Esophagus muscularis mucosa (tissue), 4 donors: ENCODE data around the gene TRIM52. TPM values are rescaled to one million over a fixed set of nuclear protein-coding genes. Genes with fewer than 3 reads are reported as not detected.
A peak's percentile ranks its signal among the peaks of the same experiment; 100 is the strongest.

Source experiments
- DNase-seq: peaks from one replicate; pipeline ENCODE4 v3.0.0-alpha.2; 2017; ENCODE audit errors: extremely low spot score
- H3K27ac ChIP-seq, 4 donors: fragments of 200-600 bp; sonication (generic); replicated peaks in 1 of 4; 1 replicate in 3 of 4; 2 replicates in 1 of 4; pipeline ENCODE4 v1.5.1; 2016 to 2019; ENCODE audit warnings: mild to moderate bottlenecking in 1 of 4
- H3K27me3 ChIP-seq, 4 donors: fragments of 200-600 bp; sonication (generic); one replicate each; pipeline versions ENCODE4 v1.5.1 to v1.6.0; 2016 to 2019
- H3K36me3 ChIP-seq, 4 donors: fragments of 200-600 bp; sonication (generic); one replicate each; pipeline ENCODE4 v1.5.1; 2016 to 2019
- H3K4me1 ChIP-seq, 4 donors: fragments of 200-600 bp; sonication (generic); one replicate each; pipeline ENCODE4 v1.5.1; 2016 to 2019
- H3K4me3 ChIP-seq, 4 donors: fragments of 200-600 bp; sonication (generic); 1 replicate in 2 of 4; 2 replicates in 2 of 4; pipeline ENCODE4 v1.5.1; 2016 to 2019; ENCODE audit warnings: mild to moderate bottlenecking in 4 of 4, moderate library complexity in 1 of 4
- H3K9me3 ChIP-seq, 4 donors: fragments of 200-600 bp; sonication (generic); 1 replicate in 3 of 4; 2 replicates in 1 of 4; pipeline ENCODE4 v1.5.1; 2016 to 2019
- CTCF ChIP-seq, 3 experiments: fragments of 200-600 bp in 2 of 3; fragments of 450-650 bp in 1 of 3; sonication (generic) in 2 of 3; IDR thresholded peaks; one replicate each; pipeline ENCODE4 v1.5.1; 2017 to 2019; ENCODE audit warnings: antibody characterized with exemption in 3 of 3, mild to moderate bottlenecking in 2 of 3, moderate library complexity in 1 of 3
- EP300 ChIP-seq: sonication (generic); formaldehyde crosslinking; IDR thresholded peaks from one replicate; pipeline ENCODE4 v1.6.1; 2017; ENCODE audit warnings: antibody characterized with exemption
- POLR2A ChIP-seq: fragments of 450-650 bp; IDR thresholded peaks from one replicate; pipeline ENCODE4 v1.6.1; 2017; ENCODE audit warnings: antibody characterized with exemption, moderate library complexity, mild to moderate bottlenecking, low read depth
- POLR2AphosphoS5 ChIP-seq, 2 donors: sonication (generic); formaldehyde crosslinking; IDR thresholded peaks; one replicate each; pipeline ENCODE4 v1.6.1; 2017; ENCODE audit warnings: antibody characterized with exemption in 2 of 2
- WGBS: methylation state at CpG from one replicate; pipeline ENCODE4 v1.1.5; 2018; 5-methylcytosine and 5-hydroxymethylcytosine counted together
- intact Hi-C: fragments of 100-400 bp; cut with DNase I; formaldehyde crosslinking; loops from one replicate; pipeline ENCODE4 v1.15.1; 2023
- total RNA-seq, 4 donors: library from RNA; depleted of rRNA; stranded (reverse); fragments of >200 nt; gene quantifications; one replicate each; pipeline versions ENCODE4 v1.1.0 to v1.2.1, GENCODE V29; 2016

The TRIM52 gene
- total RNA-seq, 4 donors from 2014 or later = 10.3 to 21.9 (median 18.4) TPM

GRCh38 chr5:181259283-181259682 is 1.7 kb downstream of the TRIM52 start:
- no peak for DNase-seq
- Histone ChIP-seq H3K4me3 (peak overlapping the region; percentile 79 to 95 (median 86)), H3K27ac (peak overlapping the region in 3 of 4 donors; percentile 97 to 100 (median 99)), H3K27me3 (no peaks in the 10 kb centered on the region), H3K4me1 (peaks cover 66 to 75% (median 69%) of the 10 kb centered on the region in 4 donors), H3K9me3 (no peaks in the 10 kb centered on the region), H3K36me3 (peaks cover 9 to 32% (median 16%) of the 10 kb centered on the region in 4 donors)
- 53% methylated on average over 2 of the region's 2 CpGs for WGBS
- TF ChIP-seq POLR2A = no peak
- TF ChIP-seq EP300 = no peak
- TF ChIP-seq POLR2AphosphoS5 (IDR thresholded peaks at IDR 0.05) = no peak
- no peak for TF ChIP-seq CTCF (IDR thresholded peaks at IDR 0.05)
- intact Hi-C loops = no loop called here

- peaks cover 72 to 82% (median 75%) of the 10 kb centered on the region in 4 donors for H3K4me1 ChIP-seq
- 67% methylated on average over 3 of the region's 3 CpGs for WGBS
- no peaks in the 10 kb centered on the region for H3K27me3 ChIP-seq
- no peak overlapping the region for H3K27ac ChIP-seq
- TF ChIP-seq CTCF (IDR thresholded peaks at IDR 0.05) = no peak
- no peak for TF ChIP-seq POLR2A
- no peak for TF ChIP-seq POLR2AphosphoS5 (IDR thresholded peaks at IDR 0.05)
- TF ChIP-seq EP300 = no peak
- H3K4me3 ChIP-seq = peak overlapping the region; percentile 79 to 95 (median 86)
- H3K36me3 ChIP-seq = peaks cover 4 to 32% (median 15%) of the 10 kb centered on the region in 4 donors
- intact Hi-C loops = no loop called here
- no peak for DNase-seq
- no peaks in the 10 kb centered on the region for H3K9me3 ChIP-seq
These were observed 2.4 kb downstream of the TRIM52 start for GRCh38 chr5:181258576-181258975.

GRCh38 chr5:181255836-181256578 is 4.9 kb downstream of the TRIM52 start:
- intact Hi-C loops = no loop called here
- WGBS = 87% methylated on average over 7 of the region's 7 CpGs
- Histone ChIP-seq H3K27me3 (no peaks in the 10 kb centered on the region), H3K9me3 (no peaks in the 10 kb centered on the region), H3K27ac (no peak overlapping the region), H3K4me1 (peaks cover 82 to 97% (median 94%) of the 10 kb centered on the region in 4 donors), H3K36me3 (peaks cover 9 to 43% (median 24%) of the 10 kb centered on the region in 4 donors), H3K4me3 (no peak overlapping the region)
- TF ChIP-seq CTCF (IDR thresholded peaks at IDR 0.05) (no peak), POLR2AphosphoS5 (IDR thresholded peaks at IDR 0.05) (no peak), EP300 (no peak), POLR2A (no peak)
- DNase-seq = no peak

GRCh38 chr5:181255276-181255675 is 5.7 kb downstream of the TRIM52 start:
- WGBS = 38% methylated on average over 1 of the region's 1 CpG
- intact Hi-C loops = no loop called here
- Histone ChIP-seq H3K36me3 (peaks cover 9 to 48% (median 24%) of the 10 kb centered on the region in 4 donors), H3K4me3 (no peak overlapping the region), H3K27me3 (no peaks in the 10 kb centered on the region), H3K27ac (no peak overlapping the region), H3K4me1 (peaks cover 88 to 100% (median 100%) of the 10 kb centered on the region in 4 donors), H3K9me3 (no peaks in the 10 kb centered on the region)
- no peak for DNase-seq
- TF ChIP-seq POLR2AphosphoS5 (IDR thresholded peaks at IDR 0.05) (no peak), EP300 (no peak), CTCF (IDR thresholded peaks at IDR 0.05) (no peak), POLR2A (no peak)
